NCI-H82 treated with DMSO at 0.1 percent for 48 hours (cell line): ENCODE data around the gene NRL.
"Not testable (repeated sequence)": the region's sequence is repeated elsewhere in the genome, so short reads cannot be mapped to it uniquely, and the experiment has no call there.

Experiments
- DNase-seq: peaks from one replicate; lab custom pipeline; 2025; ENCODE audit not compliant: unreplicated experiment; lab: John Stamatoyannopoulos, UW

Gene NRL

GRCh38 chr14:24127673-24128072 is 12.9 kb upstream of the NRL start:
- DNase-seq, result no peak

GRCh38 chr14:24126939-24127338 is 12.2 kb upstream of the NRL start:
- no peak for DNase-seq

- DNase-seq, result no peak
Measured at GRCh38 chr14:24123424-24124417, 9.0 kb upstream of the NRL start.

- DNase-seq, result no peak
Measured at GRCh38 chr14:24122898-24123297, 8.1 kb upstream of the NRL start.

- no peak for DNase-seq
Measured at GRCh38 chr14:24122416-24122815, 7.7 kb upstream of the NRL start.

GRCh38 chr14:24121210-24121609 is 6.5 kb upstream of the NRL start:
- DNase-seq, result no peak

GRCh38 chr14:24119691-24120090 is 4.9 kb upstream of the NRL start:
- DNase-seq, result no peak

GRCh38 chr14:24117179-24117578 is 2.4 kb upstream of the NRL start:
- no peak for DNase-seq

GRCh38 chr14:24116128-24116814 is 1.5 kb upstream of the NRL start:
- no peak for DNase-seq

GRCh38 chr14:24115422-24116127 is 826 bp upstream of the NRL start:
- no peak for DNase-seq

- peak; percentile 71 for DNase-seq
Measured at GRCh38 chr14:24113801-24114531, 783 bp downstream of the NRL start.

- DNase-seq, result no peak
Measured at GRCh38 chr14:24113379-24113800, 1.4 kb downstream of the NRL start.

GRCh38 chr14:24110523-24110922 is 4.2 kb downstream of the NRL start:
- DNase-seq, result no peak

GRCh38 chr14:24110060-24110459 is 4.7 kb downstream of the NRL start:
- no peak for DNase-seq

GRCh38 chr14:24108336-24108874 is 6.3 kb downstream of the NRL start:
- no peak for DNase-seq

- DNase-seq, result no peak
Measured at GRCh38 chr14:24106672-24107271, 8.0 kb downstream of the NRL start.

- not testable (repeated sequence) for DNase-seq
Measured at GRCh38 chr14:24105609-24106239, 9.0 kb downstream of the NRL start.

- no peak for DNase-seq
Measured at GRCh38 chr14:24103451-24103850, 11.3 kb downstream of the NRL start.

GRCh38 chr14:24102357-24103048 is 12.2 kb downstream of the NRL start:
- DNase-seq, result no peak
